Thyroid gland (tissue), 4 donors: Measurements from ENCODE around the gene ATF5.

Experiments used
- POLR2A ChIP-seq, 2 donors: fragments of 450-650 bp; IDR thresholded peaks; one replicate each; pipeline ENCODE4 v1.6.1; 2017; ENCODE audit warnings: antibody characterized with exemption in 2 of 2, mild to moderate bottlenecking in 2 of 2, moderate library complexity in 1 of 2
- TF ChIP-seq, protein P1 (sequence below), 6 experiments: fragments of 200-600 bp in 3 of 6; fragments of 450-650 bp in 3 of 6; sonication (generic) in 3 of 6; IDR thresholded peaks; one replicate each; pipeline ENCODE4 v1.5.1; 2016 to 2019; ENCODE audit warnings: antibody characterized with exemption in 6 of 6, mild to moderate bottlenecking in 2 of 6, inconsistent platforms in 1 of 6, moderate library complexity in 1 of 6

DNA sequence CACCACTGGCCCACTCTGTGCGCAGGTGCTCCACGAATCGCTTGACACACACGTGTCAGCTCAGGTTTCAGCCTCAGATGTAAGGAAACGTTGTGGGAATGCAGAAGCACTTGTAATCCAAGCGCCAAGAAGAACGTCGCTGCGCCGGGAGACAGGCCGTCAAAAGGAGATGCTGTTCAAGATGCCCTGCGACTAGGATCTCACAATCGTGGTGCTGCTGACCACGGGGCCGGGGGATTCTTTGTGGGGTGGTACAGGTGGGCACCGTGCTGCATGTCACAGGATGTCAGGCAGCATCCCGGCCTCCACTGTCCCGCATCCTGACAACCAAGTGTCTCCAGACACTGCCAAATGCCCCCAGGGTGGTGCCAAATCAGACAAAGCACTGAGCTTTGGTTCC, 48.9 kb downstream of the ATF5 start:
- TF ChIP-seq, protein P1, sequence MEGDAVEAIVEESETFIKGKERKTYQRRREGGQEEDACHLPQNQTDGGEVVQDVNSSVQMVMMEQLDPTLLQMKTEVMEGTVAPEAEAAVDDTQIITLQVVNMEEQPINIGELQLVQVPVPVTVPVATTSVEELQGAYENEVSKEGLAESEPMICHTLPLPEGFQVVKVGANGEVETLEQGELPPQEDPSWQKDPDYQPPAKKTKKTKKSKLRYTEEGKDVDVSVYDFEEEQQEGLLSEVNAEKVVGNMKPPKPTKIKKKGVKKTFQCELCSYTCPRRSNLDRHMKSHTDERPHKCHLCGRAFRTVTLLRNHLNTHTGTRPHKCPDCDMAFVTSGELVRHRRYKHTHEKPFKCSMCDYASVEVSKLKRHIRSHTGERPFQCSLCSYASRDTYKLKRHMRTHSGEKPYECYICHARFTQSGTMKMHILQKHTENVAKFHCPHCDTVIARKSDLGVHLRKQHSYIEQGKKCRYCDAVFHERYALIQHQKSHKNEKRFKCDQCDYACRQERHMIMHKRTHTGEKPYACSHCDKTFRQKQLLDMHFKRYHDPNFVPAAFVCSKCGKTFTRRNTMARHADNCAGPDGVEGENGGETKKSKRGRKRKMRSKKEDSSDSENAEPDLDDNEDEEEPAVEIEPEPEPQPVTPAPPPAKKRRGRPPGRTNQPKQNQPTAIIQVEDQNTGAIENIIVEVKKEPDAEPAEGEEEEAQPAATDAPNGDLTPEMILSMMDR (IDR thresholded peaks at IDR 0.05), result no peak
- no peak for TF ChIP-seq POLR2A (IDR thresholded peaks at IDR 0.05)
